ENCODE data around the gene CHRNB2.

DNA sequence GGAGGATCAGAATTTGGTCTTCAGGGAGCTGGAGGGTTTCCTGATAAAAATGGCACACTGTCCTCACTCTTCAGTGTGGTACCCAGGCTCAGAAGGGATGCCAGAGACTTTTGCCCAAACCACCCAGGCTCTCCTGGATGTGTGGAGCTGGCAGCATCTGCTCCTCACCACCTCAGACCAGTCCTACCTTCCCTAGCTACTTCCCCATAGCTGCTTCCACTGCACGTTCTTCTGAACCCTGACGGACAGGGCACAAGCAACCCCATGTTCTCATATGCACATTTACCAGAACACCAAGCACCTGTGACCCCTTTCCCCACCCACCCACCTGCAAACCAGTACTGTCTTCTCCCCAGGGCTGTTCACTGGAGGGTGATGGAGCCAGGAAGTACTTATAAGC lies 35.7 kb downstream of the CHRNB2 start:
- TF ChIP-seq CTCF (optimal IDR thresholded peaks at IDR 0.05 in 1 of 3, IDR thresholded peaks at IDR 0.05 in 1 of 3, conservative IDR thresholded peaks at IDR 0.05 in 1 of 3; ENCODE audit: extremely low read depth in 1 of 3, insufficient read depth in 2 of 3, low read length in 3 of 3) = no peak
- no peak for TF ChIP-seq EZH2 (IDR thresholded peaks at IDR 0.05; ENCODE audit: low read length)
